OCI-LY3 (cell line): Measurements from ENCODE around the gene TRIM41.

Experiments
- CTCF ChIP-seq: fragments of 200-600, 300-600 bp; sonication (generic); IDR thresholded peaks from 2 replicates; pipeline ENCODE4 v1.5.1; 2014; ENCODE audit warnings: antibody characterized with exemption, low read length, low read depth
- EZH2phosphoT487 ChIP-seq: fragments of 200-600 bp; shearing (Covaris generic); IDR thresholded peaks from 2 replicates; pipeline ENCODE4 v1.6.1; 2018; ENCODE audit warnings: antibody characterized with exemption, mixed run types, low read depth

- no peak for TF ChIP-seq CTCF
- no peak for TF ChIP-seq EZH2phosphoT487
These were observed 37.7 kb downstream of the TRIM41 start, which contains the start of gene TRIM52 for GRCh38 chr5:181260720-181261319.
